HAP-1 (cell line): Measurements from ENCODE around the gene DUSP22.

Source experiments
- DNase-seq, 2 experiments: peaks; one replicate each; pipeline ENCODE4 v3.0.0-alpha.2; 2016 to 2020; ENCODE audit warnings: low spot score in 2 of 2
- H3K27me3 ChIP-seq: fragments of 250-450 bp; sonication (Bioruptor Pico); 2 replicates; pipeline ENCODE4 v1.5.1; 2020; ENCODE audit warnings: low read depth, mild to moderate bottlenecking, moderate library complexity
- H3K36me3 ChIP-seq: fragments of 250-450 bp; sonication (Bioruptor Pico); replicated peaks from 2 replicates; pipeline ENCODE4 v1.5.1; 2020; ENCODE audit warnings: mild to moderate bottlenecking
- H3K4me1 ChIP-seq: fragments of 250-450 bp; sonication (Bioruptor Pico); 2 replicates; pipeline ENCODE4 v1.5.1; 2020; ENCODE audit warnings: mild to moderate bottlenecking
- H3K4me3 ChIP-seq: fragments of 250-450 bp; sonication (Bioruptor Pico); 2 replicates; pipeline ENCODE4 v1.5.1; 2020; ENCODE audit warnings: mild to moderate bottlenecking, moderate library complexity
- H3K9me3 ChIP-seq: fragments of 250-450 bp; sonication (Bioruptor Pico); 2 replicates; pipeline ENCODE4 v1.5.1; 2020; ENCODE audit warnings: mild to moderate bottlenecking, moderate library complexity
- in situ Hi-C: fragments of 300-500 bp; cut with MboI; formaldehyde crosslinking; loops from 3 replicates; pipeline ENCODE4 v1.14.3; 2020; ENCODE audit warnings: low sequenced_read_pairs, inconsistent platforms, mixed read lengths

Gene DUSP22

DNA sequence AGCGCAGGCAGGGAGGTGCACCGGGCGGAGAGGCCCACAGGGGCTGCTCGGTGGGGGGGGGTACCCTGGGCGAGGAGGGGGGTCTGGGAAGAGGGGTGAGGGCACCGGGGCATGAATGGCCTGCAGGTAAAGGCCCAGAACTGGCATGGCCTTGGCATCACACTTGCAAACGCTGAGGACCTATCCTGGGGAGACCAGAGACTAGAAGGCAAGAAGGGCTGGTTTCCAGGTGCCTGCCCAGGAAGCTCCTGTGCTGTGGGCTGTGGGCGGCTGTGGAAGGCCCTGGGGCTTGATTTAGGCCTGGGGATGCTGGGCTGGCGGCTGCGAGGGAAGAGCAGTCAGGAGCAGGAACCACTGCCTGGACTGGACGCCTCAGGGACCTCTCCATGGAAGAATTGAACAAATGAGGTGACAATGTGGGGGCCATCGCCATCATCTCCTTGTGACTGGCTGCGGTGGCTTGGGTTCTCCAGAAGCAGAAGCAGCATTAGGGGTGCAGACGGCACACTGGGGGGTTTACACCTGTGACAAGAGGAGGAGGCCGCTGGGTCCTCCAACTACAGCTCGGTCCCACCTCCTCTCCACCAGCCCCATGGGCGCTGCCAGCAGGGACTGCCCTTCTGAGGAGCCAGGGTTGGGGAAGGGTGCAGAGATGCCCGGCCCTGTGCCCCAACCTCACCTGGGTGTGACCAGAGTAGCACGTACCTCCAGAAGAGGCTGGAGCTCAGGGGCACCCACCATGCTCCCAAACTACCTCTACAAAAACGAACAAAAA, 67.2 kb downstream of the DUSP22 start:
- DNase-seq = no peak
- Histone ChIP-seq H3K27me3 (no peaks in the 10 kb centered on the region), H3K36me3 (no peaks in the 10 kb centered on the region), H3K4me1 (no peaks in the 10 kb centered on the region), H3K9me3 (peaks cover 51% of the 10 kb centered on the region), H3K4me3 (no peak overlapping the region)
- in situ Hi-C loops = no loop called here

DNA sequence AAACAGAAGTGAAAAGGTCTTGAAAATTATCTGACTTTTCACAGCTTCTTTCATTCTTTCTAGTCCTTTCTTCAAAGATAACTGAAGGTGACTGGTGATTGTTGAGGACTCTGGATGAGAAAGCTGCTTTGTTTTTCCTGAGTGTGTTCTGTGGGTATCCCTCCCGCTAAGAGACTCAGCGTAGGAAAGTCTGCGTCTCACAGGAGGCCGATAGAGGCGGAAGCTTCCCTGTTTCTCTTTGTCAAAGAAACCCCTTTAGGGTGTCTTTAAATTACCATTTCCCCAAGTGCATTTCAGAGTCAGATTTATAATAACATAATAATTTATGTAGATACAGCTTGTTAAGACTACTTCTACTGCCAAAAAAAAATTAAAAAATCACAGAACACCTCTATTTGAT, 68.1 kb downstream of the DUSP22 start:
- in situ Hi-C loops = no loop called here
- Histone ChIP-seq H3K9me3 (peaks cover 53% of the 10 kb centered on the region), H3K4me1 (no peaks in the 10 kb centered on the region), H3K27me3 (no peaks in the 10 kb centered on the region), H3K36me3 (no peaks in the 10 kb centered on the region), H3K4me3 (no peak overlapping the region)
- DNase-seq = no peak

- DNase-seq = no peak
- Histone ChIP-seq H3K4me1 (no peaks in the 10 kb centered on the region), H3K27me3 (no peaks in the 10 kb centered on the region), H3K9me3 (peaks cover 54% of the 10 kb centered on the region), H3K4me3 (no peak overlapping the region), H3K36me3 (no peaks in the 10 kb centered on the region)
- in situ Hi-C loops = no loop called here
Observed at GRCh38 chr6:360764-361373, 68.6 kb downstream of the DUSP22 start.

- Histone ChIP-seq H3K9me3 (peaks cover 58% of the 10 kb centered on the region), H3K4me1 (no peaks in the 10 kb centered on the region), H3K4me3 (no peak overlapping the region), H3K27me3 (no peaks in the 10 kb centered on the region), H3K36me3 (no peaks in the 10 kb centered on the region)
- DNase-seq = no peak
- in situ Hi-C loops = no loop called here
Observed at GRCh38 chr6:361411-362132, 69.3 kb downstream of the DUSP22 start.

GRCh38 chr6:362231-362923, 70.1 kb downstream of the DUSP22 start:
- Histone ChIP-seq H3K36me3 (no peaks in the 10 kb centered on the region), H3K27me3 (no peaks in the 10 kb centered on the region), H3K9me3 (peaks cover 54% of the 10 kb centered on the region), H3K4me3 (no peak overlapping the region), H3K4me1 (no peaks in the 10 kb centered on the region)
- in situ Hi-C loops = no loop called here
- no peak for DNase-seq

DNA sequence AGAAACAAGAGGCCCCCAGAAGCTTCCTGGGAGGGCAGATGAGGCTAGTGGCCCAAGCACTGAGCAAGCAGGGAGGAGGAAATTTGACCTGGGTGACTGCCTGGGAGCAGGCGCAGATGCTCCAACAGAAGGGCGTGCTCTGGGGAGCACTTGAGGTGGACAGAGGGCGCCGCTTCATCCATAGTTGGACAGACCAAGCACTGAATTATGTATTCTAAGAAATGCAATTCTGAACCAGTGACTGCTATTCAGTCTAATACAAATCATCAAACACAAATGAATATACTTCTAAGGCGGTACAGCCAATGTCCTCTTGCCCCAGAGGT, 70.6 kb downstream of the DUSP22 start:
- in situ Hi-C loops = no loop called here
- Histone ChIP-seq H3K9me3 (peaks cover 49% of the 10 kb centered on the region), H3K4me3 (no peak overlapping the region), H3K36me3 (no peaks in the 10 kb centered on the region), H3K27me3 (no peaks in the 10 kb centered on the region), H3K4me1 (no peaks in the 10 kb centered on the region)
- no peak for DNase-seq

DNA sequence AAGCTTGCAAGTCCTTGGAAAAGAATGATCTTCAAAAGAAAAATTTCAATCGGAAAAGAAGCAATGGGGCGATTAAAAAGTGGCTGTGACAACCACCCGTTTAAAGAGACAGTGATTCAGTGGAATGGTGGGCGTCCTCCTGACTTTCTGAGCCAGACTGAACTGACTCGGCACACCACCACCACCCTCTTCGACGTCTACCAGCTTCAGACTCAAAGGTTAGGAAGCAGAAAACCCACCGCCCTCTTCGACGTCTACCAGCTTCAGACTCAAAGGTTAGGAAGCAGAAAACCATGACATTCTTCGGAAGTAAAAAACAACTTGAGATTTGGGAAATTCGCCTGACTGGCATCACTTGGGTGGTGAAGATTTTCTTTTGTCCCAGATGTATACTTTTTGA, 71.0 kb downstream of the DUSP22 start:
- no peak for DNase-seq
- Histone ChIP-seq H3K4me3 (no peak overlapping the region), H3K4me1 (no peaks in the 10 kb centered on the region), H3K27me3 (no peaks in the 10 kb centered on the region), H3K36me3 (no peaks in the 10 kb centered on the region), H3K9me3 (peaks cover 45% of the 10 kb centered on the region)
- in situ Hi-C loops = no loop called here

- no peak for DNase-seq
- in situ Hi-C loops = no loop called here
- peaks cover 41% of the 10 kb centered on the region for H3K9me3 ChIP-seq
- no peaks in the 10 kb centered on the region for H3K27me3 ChIP-seq
- no peaks in the 10 kb centered on the region for H3K36me3 ChIP-seq
- no peak overlapping the region for H3K4me3 ChIP-seq
- no peaks in the 10 kb centered on the region for H3K4me1 ChIP-seq
Observed at GRCh38 chr6:363909-364308, 71.6 kb downstream of the DUSP22 start.

DNA sequence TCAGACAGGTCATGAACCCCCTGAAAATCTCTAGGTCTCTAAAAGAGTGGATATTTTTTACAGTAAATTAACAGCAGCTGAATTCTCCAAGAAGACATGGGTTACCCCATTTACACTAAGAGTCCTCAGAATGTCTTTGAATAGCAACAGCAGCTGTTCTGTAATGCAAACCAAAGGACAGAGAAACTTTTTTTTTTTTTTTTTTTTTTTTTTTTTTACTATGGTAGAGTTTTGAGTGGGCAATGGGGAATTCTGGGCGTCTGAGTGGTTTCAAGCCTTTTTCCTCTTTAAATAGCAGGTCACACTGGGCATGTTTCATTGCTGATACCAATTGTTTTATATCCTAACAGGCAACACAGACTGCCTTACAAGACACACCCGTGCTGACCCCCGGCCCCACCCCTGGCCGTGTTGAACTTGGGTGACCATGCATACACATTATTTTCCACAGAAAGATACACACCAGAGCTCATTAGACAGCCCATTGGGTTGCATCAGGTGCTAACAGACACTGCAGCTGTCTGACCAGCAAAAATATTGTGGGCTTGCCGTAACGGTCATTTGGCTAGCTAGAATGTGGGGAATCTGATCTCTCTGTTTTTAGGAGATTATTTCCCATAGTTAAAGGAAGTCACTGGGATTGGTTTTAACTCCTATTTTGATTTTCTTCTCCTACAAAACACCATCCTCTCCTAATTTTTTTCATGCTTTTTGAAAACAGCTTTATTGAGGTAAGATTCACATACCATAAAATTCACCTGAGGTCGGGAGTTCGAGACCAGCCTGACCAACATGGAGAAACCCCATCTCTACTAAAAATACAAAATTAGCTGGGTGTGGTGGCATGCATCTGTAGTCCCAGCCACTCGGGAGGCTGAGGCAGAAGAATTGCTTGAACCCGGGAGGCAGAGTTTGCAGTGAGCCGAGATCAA, 72.6 kb downstream of the DUSP22 start:
- Histone ChIP-seq H3K27me3 (no peaks in the 10 kb centered on the region), H3K9me3 (peaks cover 38% of the 10 kb centered on the region), H3K36me3 (no peaks in the 10 kb centered on the region), H3K4me1 (no peaks in the 10 kb centered on the region), H3K4me3 (no peak overlapping the region)
- no peak for DNase-seq
- in situ Hi-C loops = no loop called here

- no peak overlapping the region for H3K4me3 ChIP-seq
- DNase-seq = no peak
- H3K9me3 ChIP-seq = peaks cover 35% of the 10 kb centered on the region
- H3K27me3 ChIP-seq = no peaks in the 10 kb centered on the region
- in situ Hi-C loops = no loop called here
- no peaks in the 10 kb centered on the region for H3K4me1 ChIP-seq
- no peaks in the 10 kb centered on the region for H3K36me3 ChIP-seq
Observed at GRCh38 chr6:365835-366234, 73.5 kb downstream of the DUSP22 start.

GRCh38 chr6:366389-367297, 74.4 kb downstream of the DUSP22 start:
- Histone ChIP-seq H3K4me1 (no peaks in the 10 kb centered on the region), H3K4me3 (no peak overlapping the region), H3K9me3 (peaks cover 34% of the 10 kb centered on the region), H3K27me3 (no peaks in the 10 kb centered on the region), H3K36me3 (no peaks in the 10 kb centered on the region)
- DNase-seq = no peak
- in situ Hi-C loops = no loop called here

- H3K27me3 ChIP-seq = no peaks in the 10 kb centered on the region
- H3K9me3 ChIP-seq = peaks cover 28% of the 10 kb centered on the region
- H3K4me3 ChIP-seq = no peak overlapping the region
- H3K36me3 ChIP-seq = no peaks in the 10 kb centered on the region
- DNase-seq = no peak
- no peaks in the 10 kb centered on the region for H3K4me1 ChIP-seq
- in situ Hi-C loops = no loop called here
Observed at GRCh38 chr6:367298-367794, 75.1 kb downstream of the DUSP22 start.
